MM.1S (cell line): ENCODE data around the gene TGFBR2.

Source experiments
- DNase-seq: peaks from one replicate; pipeline ENCODE4 v3.0.0-alpha.2; 2015
- H2AFZ ChIP-seq: fragments of 300-600 bp; sonication (generic); 2 replicates; pipeline ENCODE4 v1.6.0; 2016; ENCODE audit warnings: antibody characterized with exemption, low read length
- H3F3A ChIP-seq: fragments of 300-600 bp; sonication (generic); 2 replicates; pipeline ENCODE4 v1.6.1; 2016; ENCODE audit warnings: mild to moderate bottlenecking, antibody characterized with exemption, low read length, moderate library complexity, mixed read lengths; ENCODE audit not compliant: insufficient read depth
- H3K27ac ChIP-seq: fragments of 300-600 bp; sonication (generic); 2 replicates; pipeline ENCODE4 v1.5.1; 2016; ENCODE audit warnings: mild to moderate bottlenecking, low read length
- H3K27me3 ChIP-seq: fragments of 300-600 bp; sonication (generic); replicated peaks from 2 replicates; pipeline ENCODE4 v1.6.0; 2016; ENCODE audit warnings: low read length; ENCODE audit not compliant: insufficient read depth
- H3K36me3 ChIP-seq: fragments of 300-600 bp; sonication (generic); replicated peaks from 2 replicates; pipeline ENCODE4 v1.6.1; 2016; ENCODE audit warnings: mild to moderate bottlenecking, low read length, mixed read lengths; ENCODE audit not compliant: insufficient read depth
- H3K4me1 ChIP-seq: fragments of 300-600 bp; sonication (generic); 2 replicates; pipeline ENCODE4 v1.6.1; 2016; ENCODE audit warnings: low read length, mixed read lengths
- H3K4me2 ChIP-seq: fragments of 300-600 bp; sonication (generic); 2 replicates; pipeline ENCODE4 v1.6.0; 2016; ENCODE audit warnings: low read depth, low read length
- H3K4me3 ChIP-seq: fragments of 300-600 bp; sonication (generic); 2 replicates; pipeline ENCODE4 v1.5.1; 2016; ENCODE audit warnings: low read length, mixed read lengths
- H3K79me2 ChIP-seq: fragments of 300-600 bp; sonication (generic); 2 replicates; pipeline ENCODE4 v1.6.1; 2016; ENCODE audit warnings: mixed run types, low read length, mixed read lengths
- H3K9ac ChIP-seq: fragments of 300-600 bp; sonication (generic); 2 replicates; pipeline ENCODE4 v1.6.1; 2016; ENCODE audit warnings: low read length, mixed read lengths
- H3K9me2 ChIP-seq: fragments of 300-600 bp; sonication (generic); replicated peaks from 2 replicates; pipeline ENCODE4 v1.6.1; 2016; ENCODE audit warnings: mild to moderate bottlenecking, low read length, mixed read lengths; ENCODE audit not compliant: insufficient read depth
- H3K9me3 ChIP-seq: fragments of 300-600 bp; sonication (generic); replicated peaks from 2 replicates; pipeline ENCODE4 v1.6.1; 2016; ENCODE audit warnings: mild to moderate bottlenecking, low read length, mixed read lengths; ENCODE audit not compliant: insufficient read depth
- H4K20me1 ChIP-seq: fragments of 300-600 bp; sonication (generic); 2 replicates; pipeline ENCODE4 v1.6.1; 2016; ENCODE audit warnings: mild to moderate bottlenecking, low read length, moderate library complexity, mixed read lengths; ENCODE audit not compliant: insufficient read depth
- CTCF ChIP-seq: fragments of 300-600 bp; sonication (generic); IDR thresholded peaks from 2 replicates; pipeline ENCODE4 v1.5.1; 2016; ENCODE audit warnings: antibody characterized with exemption, low read length, mixed read lengths
- EZH2 ChIP-seq: fragments of 300-600 bp; sonication (generic); optimal IDR thresholded peaks from 2 replicates; pipeline ENCODE3; 2017; ENCODE audit warnings: low read depth, mild to moderate bottlenecking, antibody characterized with exemption, low read length, mixed read lengths
- EZH2phosphoT487 ChIP-seq: fragments of 300-600 bp; sonication (generic); IDR thresholded peaks from 2 replicates; pipeline ENCODE4 v1.6.1; 2018; ENCODE audit warnings: antibody characterized with exemption, low read length

Gene TGFBR2

GRCh38 chr3:30664884-30665283 lies 58.5 kb downstream of the TGFBR2 start:
- Histone ChIP-seq H3K9me3 (no peaks in the 10 kb centered on the region), H3K4me1 (peaks cover 33% of the 10 kb centered on the region), H3K9ac (no peak overlapping the region), H3F3A (peaks cover 14% of the 10 kb centered on the region), H3K36me3 (no peaks in the 10 kb centered on the region), H3K4me2 (no peak overlapping the region), H3K27me3 (no peaks in the 10 kb centered on the region), H3K4me3 (no peak overlapping the region), H2AFZ (no peak overlapping the region), H3K79me2 (peaks cover 3% of the 10 kb centered on the region), H3K9me2 (no peaks in the 10 kb centered on the region), H4K20me1 (no peaks in the 10 kb centered on the region), H3K27ac (no peak overlapping the region)
- no peak for DNase-seq
- no peak for TF ChIP-seq EZH2
- no peak for TF ChIP-seq EZH2phosphoT487
- TF ChIP-seq CTCF: no peak

- Histone ChIP-seq H4K20me1 (no peaks in the 10 kb centered on the region), H3K79me2 (peaks cover 3% of the 10 kb centered on the region; the same call in 1 of the 2 replicates), H3K9me2 (no peaks in the 10 kb centered on the region), H3K36me3 (no peaks in the 10 kb centered on the region), H3K27ac (no peak overlapping the region), H3K4me1 (peaks cover 27% of the 10 kb centered on the region), H3K4me3 (no peak overlapping the region), H3K27me3 (no peaks in the 10 kb centered on the region), H3F3A (peaks cover 8% of the 10 kb centered on the region), H3K9ac (no peak overlapping the region), H2AFZ (no peak overlapping the region), H3K9me3 (no peaks in the 10 kb centered on the region), H3K4me2 (no peak overlapping the region)
- TF ChIP-seq EZH2 (no peak), CTCF (no peak), EZH2phosphoT487 (no peak)
- no peak for DNase-seq
Observed at GRCh38 chr3:30665539-30665938, 59.1 kb downstream of the TGFBR2 start.

GRCh38 chr3:30666572-30667279 lies 60.3 kb downstream of the TGFBR2 start:
- Histone ChIP-seq H3K79me2 (peaks cover 3% of the 10 kb centered on the region; the same call in 1 of the 2 replicates), H4K20me1 (no peaks in the 10 kb centered on the region), H3K9me3 (no peaks in the 10 kb centered on the region), H3K4me1 (peaks cover 15% of the 10 kb centered on the region), H3K4me2 (no peak overlapping the region), H2AFZ (no peak overlapping the region), H3K36me3 (no peaks in the 10 kb centered on the region), H3K27ac (no peak overlapping the region), H3K9ac (no peak overlapping the region), H3K27me3 (no peaks in the 10 kb centered on the region), H3K4me3 (no peak overlapping the region), H3K9me2 (no peaks in the 10 kb centered on the region), H3F3A (no peaks in the 10 kb centered on the region)
- TF ChIP-seq EZH2phosphoT487 (no peak), CTCF (no peak), EZH2 (no peak)
- DNase-seq: no peak
